ENCODE measurements around the gene CFAP46. TPM values are rescaled to one million over a fixed set of nuclear protein-coding genes. Genes with fewer than 3 reads are reported as not detected.

The CFAP46 gene
- total and polyA plus RNA-seq, 2 experiments from 2014 or later = 3.1 to 5.4 TPM

- H3K4me1 Mint-ChIP-seq = peaks cover 3% of the 10 kb centered on the region; the same call in 1 of the 3 replicates
- peaks cover 2% of the 10 kb centered on the region; the same call in 2 of the 3 replicates for H3K9me3 Mint-ChIP-seq
- H3K4me3 Mint-ChIP-seq = no peak overlapping the region
- H4K20me1 ChIP-seq (replicated peaks; ENCODE audit: insufficient read depth) = no peaks in the 10 kb centered on the region
- H3K79me2 ChIP-seq (replicated peaks; ENCODE audit: insufficient read depth) = no peaks in the 10 kb centered on the region
- H3F3A ChIP-seq (replicated peaks; ENCODE audit: low read depth) = no peaks in the 10 kb centered on the region
- peaks cover 4% of the 10 kb centered on the region for H3K27me3 Mint-ChIP-seq (ENCODE audit: insufficient read depth, low read depth, poor library complexity)
- H3K4me1 ChIP-seq (ENCODE audit: insufficient read depth) = no peaks in the 10 kb centered on the region
- TF ChIP-seq ZNF114 (CRISPR knock-in tag; IDR thresholded peaks at IDR 0.05) (no peak), CTCF (conservative IDR thresholded peaks at IDR 0.05; ENCODE audit: low read depth in 2 of 2) (no peak), STAT1 (IDR thresholded peaks at IDR 0.05; ENCODE audit: unreplicated experiment) (no peak), EZH2 (IDR thresholded peaks at IDR 0.05; ENCODE audit: low read depth, unreplicated experiment) (no peak), REST (IDR thresholded peaks at IDR 0.05; ENCODE audit: unreplicated experiment) (no peak), JUNB (IDR thresholded peaks at IDR 0.05; ENCODE audit: unreplicated experiment) (no peak), EZH2phosphoT487 (IDR thresholded peaks at IDR 0.05; ENCODE audit: unreplicated experiment) (no peak), ZNF331 (CRISPR knock-in tag; IDR thresholded peaks at IDR 0.05; ENCODE audit: low read depth) (no peak), POLR2AphosphoS5 (IDR thresholded peaks at IDR 0.05; ENCODE audit: low read depth) (no peak), ETS1 (IDR thresholded peaks at IDR 0.05) (no peak), ZNF462 (CRISPR knock-in tag; IDR thresholded peaks at IDR 0.05) (no peak), NANOG (IDR thresholded peaks at IDR 0.05; ENCODE audit: borderline replicate concordance) (no peak), CREB1 (CRISPR knock-in tag; IDR thresholded peaks at IDR 0.05; ENCODE audit: low read depth) (no peak)
- ATAC-seq (no peak), DNase-seq (ENCODE audit: low spot score) (no peak)
- H3K27ac ChIP-seq (ENCODE audit: low read depth) = no peak overlapping the region
- H3K4me2 ChIP-seq = no peak overlapping the region
- H3K27ac Mint-ChIP-seq = no peak overlapping the region
- no peak overlapping the region for H2AFZ ChIP-seq
- peaks cover 5% of the 10 kb centered on the region for H3K36me3 Mint-ChIP-seq (ENCODE audit: low read depth)
- no peaks in the 10 kb centered on the region for H3K9me2 ChIP-seq (ENCODE audit: insufficient read depth)
- no peaks in the 10 kb centered on the region for H3K27me3 ChIP-seq (ENCODE audit: insufficient read depth)
- H3K4me3 ChIP-seq = no peak overlapping the region
- H3K36me3 ChIP-seq (ENCODE audit: insufficient read depth) = no peaks in the 10 kb centered on the region
Observed at GRCh38 chr10:132815168-132815857, 127.1 kb downstream of the CFAP46 start.
